Smooth muscle cell (in vitro differentiated cells): Measurements from ENCODE around the gene ARHGAP33. TPM values are rescaled to one million over a fixed set of nuclear protein-coding genes. Genes with fewer than 3 reads are reported as not detected.

Experiments used
- DNase-seq: peaks from one replicate; lab custom pipeline; 2025; ENCODE audit not compliant: unreplicated experiment; lab: John Stamatoyannopoulos, UW
- H2AFZ ChIP-seq: fragments of 200-600 bp; sonication (generic); 2 replicates; pipeline ENCODE4 v1.6.0; 2016; ENCODE audit warnings: antibody characterized with exemption, low read depth, mild to moderate bottlenecking
- H3F3A ChIP-seq: fragments of 200-600 bp; sonication (generic); 2 replicates; pipeline ENCODE4 v1.6.0; 2017; ENCODE audit warnings: antibody characterized with exemption, low read depth
- H3K27ac ChIP-seq: fragments of 200-600 bp; sonication (generic); 2 replicates; pipeline ENCODE4 v1.5.1; 2016; ENCODE audit warnings: low read depth, mild to moderate bottlenecking
- H3K27me3 ChIP-seq: fragments of 200-600 bp; sonication (generic); 2 replicates; pipeline ENCODE4 v1.6.1; 2016; ENCODE audit warnings: low read depth, mild to moderate bottlenecking
- H3K36me3 ChIP-seq: fragments of 200-600 bp; sonication (generic); 2 replicates; pipeline ENCODE4 v1.5.1; 2016; ENCODE audit warnings: low read depth
- H3K4me1 ChIP-seq: fragments of 200-600 bp; sonication (generic); 2 replicates; pipeline ENCODE4 v1.5.1; 2016; ENCODE audit warnings: low read depth
- H3K4me2 ChIP-seq: fragments of 200-600 bp; sonication (generic); 2 replicates; pipeline ENCODE4 v1.6.0; 2016; ENCODE audit warnings: mild to moderate bottlenecking
- H3K4me3 ChIP-seq: fragments of 200-600 bp; sonication (generic); 2 replicates; pipeline ENCODE4 v1.5.1; 2016; ENCODE audit warnings: mild to moderate bottlenecking
- H3K79me2 ChIP-seq: fragments of 200-600 bp; sonication (generic); 2 replicates; pipeline ENCODE4 v1.6.0; 2016; ENCODE audit warnings: low read depth, mild to moderate bottlenecking
- H3K9ac ChIP-seq: fragments of 200-600 bp; sonication (generic); 2 replicates; pipeline ENCODE4 v1.6.0; 2016; ENCODE audit warnings: low read depth
- H3K9me3 ChIP-seq: fragments of 200-600 bp; sonication (generic); replicated peaks from 2 replicates; pipeline ENCODE4 v1.5.1; 2016; ENCODE audit warnings: low read depth
- H4K20me1 ChIP-seq: fragments of 200-600 bp; sonication (generic); 2 replicates; pipeline ENCODE4 v1.6.0; 2016; ENCODE audit warnings: low read depth
- CTCF ChIP-seq: fragments of 200-600 bp; sonication (generic); IDR thresholded peaks from 2 replicates; pipeline ENCODE4 v1.5.1; 2017; ENCODE audit warnings: borderline replicate concordance, mild to moderate bottlenecking, antibody characterized with exemption; ENCODE audit not compliant: insufficient read depth, poor library complexity, severe bottlenecking
- WGBS: methylation state at CpG from one replicate; pipeline ENCODE4 v1.1.7; 2016; ENCODE audit warnings: low lambda C conversion rate; 5-methylcytosine and 5-hydroxymethylcytosine counted together
- polyA plus RNA-seq: library from polyadenylated mRNA; unstranded; fragments of >200 nt; fragmentation: Nextera tagmentation; extraction: Ambion mirVana; gene quantifications from 2 replicates; pipeline ENCODE4 v1.2.1, GENCODE V29; 2016
- total RNA-seq: library from RNA; depleted of rRNA; stranded (reverse); fragments of >200 nt; gene quantifications from 2 replicates; pipeline ENCODE4 v1.2.3, GENCODE V29; 2014

Gene ARHGAP33
- total and polyA plus RNA-seq, 2 experiments from 2014 or later: 5.3 to 5.7 TPM

DNA sequence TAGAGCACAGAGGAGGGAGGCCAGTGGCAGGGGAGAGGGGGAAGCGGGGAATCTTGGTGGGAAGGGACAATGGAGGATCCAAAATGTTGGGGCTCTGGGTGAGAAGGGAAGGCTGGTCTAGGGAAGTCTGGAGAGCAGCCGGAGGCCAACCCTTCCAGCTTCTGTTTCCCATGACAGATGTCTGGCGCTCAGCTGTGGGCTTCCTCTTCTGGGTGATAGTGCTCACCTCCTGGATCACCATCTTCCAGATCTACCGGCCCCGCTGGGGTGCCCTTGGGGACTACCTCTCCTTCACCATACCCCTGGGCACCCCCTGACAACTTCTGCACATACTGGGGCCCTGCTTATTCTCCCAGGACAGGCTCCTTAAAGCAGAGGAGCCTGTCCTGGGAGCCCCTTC, 28.8 kb upstream of the ARHGAP33 start:
- H3K36me3 ChIP-seq: no peaks in the 10 kb centered on the region
- H3K4me2 ChIP-seq: peak overlapping the region; percentile 94
- peak overlapping the region; percentile 100 for H3K9ac ChIP-seq
- peaks cover 9% of the 10 kb centered on the region for H3K4me1 ChIP-seq
- peak overlapping the region; percentile 100 for H3K27ac ChIP-seq
- no peaks in the 10 kb centered on the region for H3F3A ChIP-seq
- 98% methylated on average over 5 of the region's 5 CpGs for WGBS
- H3K79me2 ChIP-seq: peaks cover 43% of the 10 kb centered on the region
- TF ChIP-seq CTCF: no peak
- H3K4me3 ChIP-seq: peak overlapping the region; percentile 83
- H3K27me3 ChIP-seq: no peaks in the 10 kb centered on the region
- H4K20me1 ChIP-seq: peaks cover 3% of the 10 kb centered on the region
- H2AFZ ChIP-seq: no peak overlapping the region
- no peak for DNase-seq
- H3K9me3 ChIP-seq: no peaks in the 10 kb centered on the region

GRCh38 chr19:35748106-35749020, 27.0 kb upstream of the ARHGAP33 start, which contains the start of gene LIN37:
TSS of gene LIN37 (plus strand) at chr19:35748576. CDS start at chr19:35748725, 149 bp downstream.
- H2AFZ ChIP-seq: no peak within 1 kb of the TSS
- H3K9me3 ChIP-seq: no peaks in the 10 kb centered on the region
- H4K20me1 ChIP-seq: peaks cover 4% of the 10 kb centered on the region
- H3K27ac ChIP-seq: peak within 1 kb of the TSS; percentile 60
- peaks cover 9% of the 10 kb centered on the region for H3K4me1 ChIP-seq
- peak within 1 kb of the TSS; percentile 95 for H3K4me2 ChIP-seq
- under 1% methylated on average over 45 of the region's 45 CpGs for WGBS
- peak; percentile 93 for DNase-seq
- H3K27me3 ChIP-seq: no peaks in the 10 kb centered on the region
- peaks cover 46% of the 10 kb centered on the region for H3K79me2 ChIP-seq
- peak within 1 kb of the TSS; percentile 92 for H3K4me3 ChIP-seq
- H3K9ac ChIP-seq: peak within 1 kb of the TSS; percentile 93
- H3F3A ChIP-seq: no peaks in the 10 kb centered on the region
- no peak for TF ChIP-seq CTCF
- H3K36me3 ChIP-seq: no peaks in the 10 kb centered on the region

GRCh38 chr19:35750167-35750566, 25.2 kb upstream of the ARHGAP33 start:
- peaks cover 10% of the 10 kb centered on the region for H3K4me1 ChIP-seq
- peak overlapping the region; percentile 15 for H3K9ac ChIP-seq
- H2AFZ ChIP-seq: no peak overlapping the region
- H3K4me3 ChIP-seq: no peak overlapping the region
- H3K4me2 ChIP-seq: peak overlapping the region; percentile 21
- WGBS: 83% methylated on average over 3 of the region's 5 CpGs
- H4K20me1 ChIP-seq: peaks cover 9% of the 10 kb centered on the region
- TF ChIP-seq CTCF: no peak
- peak overlapping the region; percentile 45 for H3K27ac ChIP-seq
- no peak for DNase-seq
- peaks cover 12% of the 10 kb centered on the region for H3F3A ChIP-seq
- H3K9me3 ChIP-seq: no peaks in the 10 kb centered on the region
- H3K36me3 ChIP-seq: no peaks in the 10 kb centered on the region
- H3K27me3 ChIP-seq: no peaks in the 10 kb centered on the region
- peaks cover 46% of the 10 kb centered on the region for H3K79me2 ChIP-seq
